Measurements from ENCODE around the gene IPO11.

Gene IPO11

GRCh38 chr5:62588668-62589067, 176.1 kb downstream of the IPO11 start:
- Histone ChIP-seq H3K27ac (ENCODE audit: low read length) (no peak overlapping the region), H3K4me3 (ENCODE audit: low read depth in 1 of 2, low read length in 2 of 2) (no peak overlapping the region), H3K27me3 (ENCODE audit: low read depth, low read length) (no peaks in the 10 kb centered on the region), H3K36me3 (ENCODE audit: control insufficient read depth in 1 of 2, insufficient read depth in 2 of 2, low read length in 2 of 2) (peaks cover 8 to 15% of the 10 kb centered on the region in 2 donors), H3K4me1 (ENCODE audit: control insufficient read depth in 1 of 2, insufficient read depth in 2 of 2, low read length in 2 of 2) (no peaks in the 10 kb centered on the region), H3K9me3 (ENCODE audit: control insufficient read depth in 1 of 2, low read length in 2 of 2) (no peaks in the 10 kb centered on the region)

GRCh38 chr5:62589504-62589903, 176.9 kb downstream of the IPO11 start:
- H3K27ac ChIP-seq (ENCODE audit: low read length), result no peak overlapping the region
- H3K4me3 ChIP-seq (ENCODE audit: low read depth in 1 of 2, low read length in 2 of 2), result no peak overlapping the region
- H3K27me3 ChIP-seq (ENCODE audit: low read depth, low read length), result no peaks in the 10 kb centered on the region
- H3K4me1 ChIP-seq (ENCODE audit: control insufficient read depth in 1 of 2, insufficient read depth in 2 of 2, low read length in 2 of 2), result no peaks in the 10 kb centered on the region
- H3K36me3 ChIP-seq (ENCODE audit: control insufficient read depth in 1 of 2, insufficient read depth in 2 of 2, low read length in 2 of 2), result peaks cover 8 to 20% of the 10 kb centered on the region in 2 donors
- H3K9me3 ChIP-seq (ENCODE audit: control insufficient read depth in 1 of 2, low read length in 2 of 2), result no peaks in the 10 kb centered on the region

- Histone ChIP-seq H3K9me3 (ENCODE audit: control insufficient read depth in 1 of 2, low read length in 2 of 2) (no peaks in the 10 kb centered on the region), H3K27me3 (ENCODE audit: low read depth, low read length) (no peaks in the 10 kb centered on the region), H3K36me3 (ENCODE audit: control insufficient read depth in 1 of 2, insufficient read depth in 2 of 2, low read length in 2 of 2) (peaks cover 8 to 21% of the 10 kb centered on the region in 2 donors), H3K4me1 (ENCODE audit: control insufficient read depth in 1 of 2, insufficient read depth in 2 of 2, low read length in 2 of 2) (no peaks in the 10 kb centered on the region), H3K27ac (ENCODE audit: low read length) (no peak overlapping the region), H3K4me3 (ENCODE audit: low read depth in 1 of 2, low read length in 2 of 2) (no peak overlapping the region)
These were observed 177.8 kb downstream of the IPO11 start for GRCh38 chr5:62590387-62590786.

- no peaks in the 10 kb centered on the region for H3K4me1 ChIP-seq (ENCODE audit: control insufficient read depth in 1 of 2, insufficient read depth in 2 of 2, low read length in 2 of 2)
- peaks cover 8 to 21% of the 10 kb centered on the region in 2 donors for H3K36me3 ChIP-seq (ENCODE audit: control insufficient read depth in 1 of 2, insufficient read depth in 2 of 2, low read length in 2 of 2)
- no peak overlapping the region for H3K4me3 ChIP-seq (ENCODE audit: low read depth in 1 of 2, low read length in 2 of 2)
- H3K27me3 ChIP-seq (ENCODE audit: low read depth, low read length), result no peaks in the 10 kb centered on the region
- no peak overlapping the region for H3K27ac ChIP-seq (ENCODE audit: low read length)
- no peaks in the 10 kb centered on the region for H3K9me3 ChIP-seq (ENCODE audit: control insufficient read depth in 1 of 2, low read length in 2 of 2)
These were observed 180.0 kb downstream of the IPO11 start for GRCh38 chr5:62592558-62592957.

- Histone ChIP-seq H3K4me1 (ENCODE audit: control insufficient read depth in 1 of 2, insufficient read depth in 2 of 2, low read length in 2 of 2) (no peaks in the 10 kb centered on the region), H3K9me3 (ENCODE audit: control insufficient read depth in 1 of 2, low read length in 2 of 2) (no peaks in the 10 kb centered on the region), H3K36me3 (ENCODE audit: control insufficient read depth in 1 of 2, insufficient read depth in 2 of 2, low read length in 2 of 2) (peaks cover 8 to 21% of the 10 kb centered on the region in 2 donors), H3K27me3 (ENCODE audit: low read depth, low read length) (no peaks in the 10 kb centered on the region), H3K4me3 (ENCODE audit: low read depth in 1 of 2, low read length in 2 of 2) (no peak overlapping the region), H3K27ac (ENCODE audit: low read length) (no peak overlapping the region)
These were observed 180.8 kb downstream of the IPO11 start for GRCh38 chr5:62593331-62593730.

GRCh38 chr5:62594364-62594984, 181.9 kb downstream of the IPO11 start:
- H3K27me3 ChIP-seq (ENCODE audit: low read depth, low read length), result no peaks in the 10 kb centered on the region
- H3K36me3 ChIP-seq (ENCODE audit: control insufficient read depth in 1 of 2, insufficient read depth in 2 of 2, low read length in 2 of 2), result peaks cover 8 to 21% of the 10 kb centered on the region in 2 donors
- no peaks in the 10 kb centered on the region for H3K4me1 ChIP-seq (ENCODE audit: control insufficient read depth in 1 of 2, insufficient read depth in 2 of 2, low read length in 2 of 2)
- H3K27ac ChIP-seq (ENCODE audit: low read length), result no peak overlapping the region
- H3K4me3 ChIP-seq (ENCODE audit: low read depth in 1 of 2, low read length in 2 of 2), result no peak overlapping the region
- no peaks in the 10 kb centered on the region for H3K9me3 ChIP-seq (ENCODE audit: control insufficient read depth in 1 of 2, low read length in 2 of 2)

GRCh38 chr5:62596096-62596495, 183.5 kb downstream of the IPO11 start:
- Histone ChIP-seq H3K4me1 (ENCODE audit: control insufficient read depth in 1 of 2, insufficient read depth in 2 of 2, low read length in 2 of 2) (no peaks in the 10 kb centered on the region), H3K36me3 (ENCODE audit: control insufficient read depth in 1 of 2, insufficient read depth in 2 of 2, low read length in 2 of 2) (peaks cover 8 to 17% of the 10 kb centered on the region in 2 donors), H3K9me3 (ENCODE audit: control insufficient read depth in 1 of 2, low read length in 2 of 2) (no peaks in the 10 kb centered on the region), H3K4me3 (ENCODE audit: low read depth in 1 of 2, low read length in 2 of 2) (no peak overlapping the region), H3K27me3 (ENCODE audit: low read depth, low read length) (no peaks in the 10 kb centered on the region), H3K27ac (ENCODE audit: low read length) (no peak overlapping the region)

- no peak overlapping the region for H3K4me3 ChIP-seq (ENCODE audit: low read depth in 1 of 2, low read length in 2 of 2)
- no peaks in the 10 kb centered on the region for H3K27me3 ChIP-seq (ENCODE audit: low read depth, low read length)
- no peaks in the 10 kb centered on the region for H3K4me1 ChIP-seq (ENCODE audit: control insufficient read depth in 1 of 2, insufficient read depth in 2 of 2, low read length in 2 of 2)
- H3K27ac ChIP-seq (ENCODE audit: low read length), result no peak overlapping the region
- H3K9me3 ChIP-seq (ENCODE audit: control insufficient read depth in 1 of 2, low read length in 2 of 2), result no peaks in the 10 kb centered on the region
- H3K36me3 ChIP-seq (ENCODE audit: control insufficient read depth in 1 of 2, insufficient read depth in 2 of 2, low read length in 2 of 2), result peaks cover 8 to 14% of the 10 kb centered on the region in 2 donors
These were observed 184.1 kb downstream of the IPO11 start for GRCh38 chr5:62596691-62597090.

GRCh38 chr5:62597314-62597713, 184.8 kb downstream of the IPO11 start:
- Histone ChIP-seq H3K4me3 (ENCODE audit: low read depth in 1 of 2, low read length in 2 of 2) (no peak overlapping the region), H3K4me1 (ENCODE audit: control insufficient read depth in 1 of 2, insufficient read depth in 2 of 2, low read length in 2 of 2) (no peaks in the 10 kb centered on the region), H3K36me3 (ENCODE audit: control insufficient read depth in 1 of 2, insufficient read depth in 2 of 2, low read length in 2 of 2) (peaks cover 7 to 9% of the 10 kb centered on the region in 2 donors), H3K9me3 (ENCODE audit: control insufficient read depth in 1 of 2, low read length in 2 of 2) (no peaks in the 10 kb centered on the region), H3K27me3 (ENCODE audit: low read depth, low read length) (no peaks in the 10 kb centered on the region), H3K27ac (ENCODE audit: low read length) (no peak overlapping the region)

GRCh38 chr5:62600560-62601252, 188.1 kb downstream of the IPO11 start:
- Histone ChIP-seq H3K9me3 (ENCODE audit: control insufficient read depth in 1 of 2, low read length in 2 of 2) (no peaks in the 10 kb centered on the region), H3K4me1 (ENCODE audit: control insufficient read depth in 1 of 2, insufficient read depth in 2 of 2, low read length in 2 of 2) (no peaks in the 10 kb centered on the region), H3K4me3 (ENCODE audit: low read depth in 1 of 2, low read length in 2 of 2) (no peak overlapping the region), H3K27me3 (ENCODE audit: low read depth, low read length) (no peaks in the 10 kb centered on the region), H3K27ac (ENCODE audit: low read length) (no peak overlapping the region), H3K36me3 (ENCODE audit: control insufficient read depth in 1 of 2, insufficient read depth in 2 of 2, low read length in 2 of 2) (peaks cover 0 to 6% of the 10 kb centered on the region in 2 donors)

GRCh38 chr5:62603934-62604333, 191.4 kb downstream of the IPO11 start:
- no peak overlapping the region for H3K4me3 ChIP-seq (ENCODE audit: low read depth in 1 of 2, low read length in 2 of 2)
- H3K4me1 ChIP-seq (ENCODE audit: control insufficient read depth in 1 of 2, insufficient read depth in 2 of 2, low read length in 2 of 2), result no peaks in the 10 kb centered on the region
- no peaks in the 10 kb centered on the region for H3K9me3 ChIP-seq (ENCODE audit: control insufficient read depth in 1 of 2, low read length in 2 of 2)
- H3K27ac ChIP-seq (ENCODE audit: low read length), result no peak overlapping the region
- peaks cover 0 to 9% of the 10 kb centered on the region in 2 donors for H3K36me3 ChIP-seq (ENCODE audit: control insufficient read depth in 1 of 2, insufficient read depth in 2 of 2, low read length in 2 of 2)
- H3K27me3 ChIP-seq (ENCODE audit: low read depth, low read length), result no peaks in the 10 kb centered on the region
